A673 (cell line): ENCODE data around the gene OBP2A.
"Not testable (repeated sequence)": the region's sequence is repeated elsewhere in the genome, so short reads cannot be mapped to it uniquely, and the experiment has no call there.

ENCODE experiments used
- CTCF ChIP-seq: fragments of 300-800, 200-600 bp; sonication (generic); conservative IDR thresholded peaks from 2 replicates; pipeline ENCODE4 v1.5.1; 2017; ENCODE audit warnings: low read depth, mild to moderate bottlenecking, antibody characterized with exemption, low read length, moderate library complexity, mixed read lengths
- EZH2 ChIP-seq: fragments of 200-600 bp; sonication (generic); IDR thresholded peaks from 2 replicates; pipeline ENCODE4 v1.6.1; 2017; ENCODE audit warnings: borderline replicate concordance, low read depth, mild to moderate bottlenecking, mixed read lengths, antibody characterized with exemption, low read length; ENCODE audit not compliant: poor library complexity, severe bottlenecking

- not testable (repeated sequence) for TF ChIP-seq EZH2, CTCF
Observed at GRCh38 chr9:135549478-135550343, 3.8 kb downstream of the OBP2A start.
